Hepatocyte (in vitro differentiated cells): ENCODE data around the gene CEL.

ENCODE experiments used
- EZH2 ChIP-seq: fragments of 200-600 bp; sonication (generic); IDR thresholded peaks from 2 replicates; pipeline ENCODE4 v1.6.1; 2016; ENCODE audit warnings: antibody characterized with exemption, mild to moderate bottlenecking, borderline replicate concordance
- TF ChIP-seq, protein P1 (sequence below): fragments of 200-600 bp; sonication (generic); IDR thresholded peaks from 2 replicates; pipeline ENCODE4 v1.5.1; 2016; ENCODE audit warnings: antibody characterized with exemption, mild to moderate bottlenecking; ENCODE audit not compliant: poor library complexity

DNA sequence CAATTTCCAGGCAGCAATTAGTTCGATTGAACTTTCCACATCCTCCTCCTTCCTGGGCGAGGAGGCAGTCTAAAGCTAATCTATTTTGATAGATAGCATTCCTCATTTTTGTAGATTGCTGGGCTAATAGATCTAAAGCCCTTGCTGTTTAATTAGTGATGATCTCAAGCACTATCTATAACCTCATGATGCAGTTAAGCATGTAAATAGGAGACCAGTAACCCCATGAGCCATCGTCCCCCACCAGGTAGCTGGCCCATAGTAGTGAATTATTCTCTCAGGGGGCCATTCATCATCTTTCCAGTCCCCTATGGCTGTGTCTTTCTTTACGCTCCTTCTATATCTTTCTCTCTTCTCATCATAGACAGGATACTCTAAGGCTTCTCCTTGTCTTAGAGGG lies 14.9 kb downstream of the CEL start:
- TF ChIP-seq EZH2: no peak
- TF ChIP-seq, protein P1, sequence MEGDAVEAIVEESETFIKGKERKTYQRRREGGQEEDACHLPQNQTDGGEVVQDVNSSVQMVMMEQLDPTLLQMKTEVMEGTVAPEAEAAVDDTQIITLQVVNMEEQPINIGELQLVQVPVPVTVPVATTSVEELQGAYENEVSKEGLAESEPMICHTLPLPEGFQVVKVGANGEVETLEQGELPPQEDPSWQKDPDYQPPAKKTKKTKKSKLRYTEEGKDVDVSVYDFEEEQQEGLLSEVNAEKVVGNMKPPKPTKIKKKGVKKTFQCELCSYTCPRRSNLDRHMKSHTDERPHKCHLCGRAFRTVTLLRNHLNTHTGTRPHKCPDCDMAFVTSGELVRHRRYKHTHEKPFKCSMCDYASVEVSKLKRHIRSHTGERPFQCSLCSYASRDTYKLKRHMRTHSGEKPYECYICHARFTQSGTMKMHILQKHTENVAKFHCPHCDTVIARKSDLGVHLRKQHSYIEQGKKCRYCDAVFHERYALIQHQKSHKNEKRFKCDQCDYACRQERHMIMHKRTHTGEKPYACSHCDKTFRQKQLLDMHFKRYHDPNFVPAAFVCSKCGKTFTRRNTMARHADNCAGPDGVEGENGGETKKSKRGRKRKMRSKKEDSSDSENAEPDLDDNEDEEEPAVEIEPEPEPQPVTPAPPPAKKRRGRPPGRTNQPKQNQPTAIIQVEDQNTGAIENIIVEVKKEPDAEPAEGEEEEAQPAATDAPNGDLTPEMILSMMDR: no peak
